Transverse colon (tissue), 3 donors: ENCODE data around the gene TDRD7.

ENCODE experiments used
- POLR2A ChIP-seq: fragments of 450-650 bp; IDR thresholded peaks from one replicate; pipeline ENCODE4 v1.6.1; 2016; ENCODE audit warnings: antibody characterized with exemption, mild to moderate bottlenecking, moderate library complexity
- TF ChIP-seq, protein P1 (sequence below), 5 experiments: fragments of 200-600 bp in 3 of 5; fragments of 450-650 bp in 2 of 5; sonication (generic) in 3 of 5; IDR thresholded peaks; 1 replicate in 2 of 5; 2 replicates in 3 of 5; pipeline ENCODE4 v1.5.1; 2016 to 2017; ENCODE audit warnings: antibody characterized with exemption in 5 of 5, inconsistent platforms in 3 of 5, mild to moderate bottlenecking in 2 of 5, moderate library complexity in 1 of 5

GRCh38 chr9:97487861-97488260 lies 76.0 kb downstream of the TDRD7 start:
- no peak for TF ChIP-seq POLR2A
- TF ChIP-seq, protein P1, sequence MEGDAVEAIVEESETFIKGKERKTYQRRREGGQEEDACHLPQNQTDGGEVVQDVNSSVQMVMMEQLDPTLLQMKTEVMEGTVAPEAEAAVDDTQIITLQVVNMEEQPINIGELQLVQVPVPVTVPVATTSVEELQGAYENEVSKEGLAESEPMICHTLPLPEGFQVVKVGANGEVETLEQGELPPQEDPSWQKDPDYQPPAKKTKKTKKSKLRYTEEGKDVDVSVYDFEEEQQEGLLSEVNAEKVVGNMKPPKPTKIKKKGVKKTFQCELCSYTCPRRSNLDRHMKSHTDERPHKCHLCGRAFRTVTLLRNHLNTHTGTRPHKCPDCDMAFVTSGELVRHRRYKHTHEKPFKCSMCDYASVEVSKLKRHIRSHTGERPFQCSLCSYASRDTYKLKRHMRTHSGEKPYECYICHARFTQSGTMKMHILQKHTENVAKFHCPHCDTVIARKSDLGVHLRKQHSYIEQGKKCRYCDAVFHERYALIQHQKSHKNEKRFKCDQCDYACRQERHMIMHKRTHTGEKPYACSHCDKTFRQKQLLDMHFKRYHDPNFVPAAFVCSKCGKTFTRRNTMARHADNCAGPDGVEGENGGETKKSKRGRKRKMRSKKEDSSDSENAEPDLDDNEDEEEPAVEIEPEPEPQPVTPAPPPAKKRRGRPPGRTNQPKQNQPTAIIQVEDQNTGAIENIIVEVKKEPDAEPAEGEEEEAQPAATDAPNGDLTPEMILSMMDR (IDR thresholded peaks at IDR 0.05) = no peak
